ENCODE results near the gene ITGB5.

- TF ChIP-seq ATF6 (CRISPR knock-in tag; IDR thresholded peaks at IDR 0.05), result no peak
- no peak for TF ChIP-seq CTCF (IDR thresholded peaks at IDR 0.05)
- no peak for TF ChIP-seq ESRRA (CRISPR knock-in tag; IDR thresholded peaks at IDR 0.05; ENCODE audit: borderline replicate concordance)
- peak; percentile 58; the same call in 1 of the 2 replicates for TF ChIP-seq TEAD1 (CRISPR knock-in tag; IDR thresholded peaks at IDR 0.05)
- TF ChIP-seq ARID4B (CRISPR knock-in tag; IDR thresholded peaks at IDR 0.05; ENCODE audit: borderline replicate concordance), result no peak
Observed at GRCh38 chr3:124888482-124889441, 1.6 kb upstream of the ITGB5 start.

All from WTC11 (cell line).